NCI-H69 (cell line): ENCODE data around the gene GZF1.
A peak's percentile ranks its signal among the peaks of the same experiment; 100 is the strongest.

ENCODE experiments used
- DNase-seq: peaks from one replicate; lab custom pipeline; 2025; lab: John Stamatoyannopoulos, UW

The GZF1 gene

DNA sequence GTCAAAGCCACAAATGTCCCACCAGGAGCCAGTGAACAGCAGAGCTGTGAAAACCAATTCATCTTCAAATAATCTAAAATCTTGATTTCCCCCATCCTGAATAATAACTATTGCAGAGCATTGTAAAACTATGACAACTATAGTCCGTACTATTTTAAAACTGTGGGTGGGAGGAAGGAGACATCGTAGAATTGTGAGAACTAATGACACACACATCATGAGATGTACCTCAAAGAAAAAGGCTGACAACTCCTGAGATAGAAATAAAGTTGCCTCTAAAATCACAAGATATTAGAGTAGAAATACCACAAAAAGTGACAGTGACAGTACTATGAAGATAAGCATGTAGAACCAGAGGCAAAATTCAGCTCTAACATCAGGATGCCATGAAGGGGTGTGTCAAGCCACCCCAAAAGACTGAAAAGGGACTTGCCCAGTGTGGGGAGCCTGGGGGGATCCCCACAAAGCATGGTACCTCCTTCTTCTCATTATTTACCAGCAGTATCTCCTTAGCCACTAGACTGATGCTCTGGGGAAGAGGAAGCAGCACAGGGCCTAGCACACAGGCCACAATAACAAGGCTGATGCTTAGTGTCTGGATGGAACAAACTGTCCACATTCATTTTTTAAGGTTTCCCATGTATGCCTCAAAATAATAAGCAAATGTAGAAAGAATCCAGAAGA lies 45.9 kb downstream of the GZF1 start:
- no peak for DNase-seq

DNA sequence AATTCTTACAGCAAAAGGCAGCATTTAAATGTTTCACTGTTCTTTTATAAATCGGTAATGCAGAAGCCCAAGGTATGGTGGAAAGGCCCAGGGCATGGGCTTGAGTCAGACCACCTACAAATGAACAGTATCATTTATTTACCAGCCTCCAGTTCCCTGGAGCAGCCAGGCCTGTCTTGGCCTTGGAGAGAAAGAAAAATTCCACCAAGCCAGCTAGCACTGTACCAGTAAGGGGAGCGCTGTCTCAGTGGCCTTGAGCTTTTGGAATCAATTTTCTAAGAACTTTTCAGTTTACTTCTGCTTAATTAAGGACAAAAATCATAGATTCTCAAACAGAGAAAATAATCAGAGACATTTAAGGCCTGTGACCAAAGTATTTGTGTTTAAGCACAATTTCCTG lies 47.0 kb downstream of the GZF1 start:
- DNase-seq: no peak

DNA sequence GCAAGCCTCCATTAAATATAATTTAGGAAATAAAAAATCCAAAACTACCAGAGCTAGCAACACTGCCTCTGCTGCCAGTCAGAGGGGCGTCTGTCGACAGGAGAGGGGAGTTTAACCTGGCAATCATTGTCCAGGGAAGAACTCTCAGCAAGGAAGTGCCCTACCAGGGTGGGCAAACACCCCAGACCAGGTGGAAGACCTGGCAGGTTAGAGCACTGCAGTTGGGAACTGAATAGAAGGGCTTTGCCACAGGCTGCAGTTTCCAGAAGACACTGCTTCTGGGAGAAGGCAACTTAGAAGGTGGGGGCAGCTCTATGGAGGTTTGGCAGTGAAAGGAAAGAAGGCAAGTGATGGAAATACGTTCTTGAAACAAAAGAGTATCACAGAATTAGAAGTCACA lies 47.8 kb downstream of the GZF1 start:
- DNase-seq: no peak

DNA sequence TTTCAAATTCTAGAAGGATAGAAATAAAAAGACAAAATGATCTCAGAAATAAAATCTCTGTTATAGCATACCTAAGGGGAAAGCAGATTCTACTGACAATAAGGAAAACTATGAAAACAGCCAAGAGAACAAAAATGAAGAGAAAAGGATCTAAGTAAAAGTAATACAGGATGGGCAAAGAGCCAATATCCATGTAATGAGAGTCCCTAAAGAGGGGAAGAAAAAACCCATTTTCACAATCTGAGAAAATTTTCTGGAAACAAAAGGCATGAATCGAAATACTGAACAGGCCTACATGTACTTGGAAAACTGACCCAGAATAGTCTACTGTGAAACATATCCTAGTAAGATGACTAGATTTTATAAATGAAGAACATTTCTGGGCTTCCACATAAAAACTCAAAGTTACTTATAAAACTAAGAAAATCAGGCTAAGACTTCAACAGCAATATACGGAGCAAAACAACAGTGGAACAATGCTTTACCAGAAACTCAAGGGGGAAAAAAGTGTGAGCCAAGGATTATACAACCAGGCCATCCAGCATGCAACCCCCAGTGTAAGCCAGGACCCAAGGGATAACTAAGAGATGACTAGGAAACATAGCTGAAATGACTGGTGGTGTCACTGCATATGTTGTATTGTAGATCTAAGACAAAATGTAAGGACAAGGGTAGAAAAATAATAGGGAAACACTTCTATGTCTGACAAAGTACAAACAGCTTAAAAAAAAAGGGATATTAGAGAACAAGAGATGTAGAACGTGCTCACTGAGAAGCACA lies 49.1 kb downstream of the GZF1 start:
- DNase-seq: no peak

DNA sequence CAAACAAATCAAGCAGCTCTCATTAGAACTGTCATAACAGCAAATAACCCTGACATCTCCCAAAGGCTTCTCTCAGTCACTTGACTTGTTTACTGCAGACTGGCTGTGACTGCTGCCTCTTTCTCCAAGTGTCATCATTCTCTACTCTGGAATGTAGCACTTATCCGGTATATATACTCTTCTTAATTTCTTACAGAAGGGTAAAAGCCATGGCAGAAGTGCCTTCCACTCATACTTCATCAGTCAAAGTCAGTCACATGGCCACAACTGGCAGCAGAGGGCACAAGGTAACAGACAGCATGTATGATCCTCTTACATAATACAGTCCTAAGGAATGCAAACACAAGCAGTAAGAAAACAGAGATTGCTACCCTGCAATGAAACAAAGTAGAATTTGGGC lies 50.0 kb downstream of the GZF1 start:
- no peak for DNase-seq

DNA sequence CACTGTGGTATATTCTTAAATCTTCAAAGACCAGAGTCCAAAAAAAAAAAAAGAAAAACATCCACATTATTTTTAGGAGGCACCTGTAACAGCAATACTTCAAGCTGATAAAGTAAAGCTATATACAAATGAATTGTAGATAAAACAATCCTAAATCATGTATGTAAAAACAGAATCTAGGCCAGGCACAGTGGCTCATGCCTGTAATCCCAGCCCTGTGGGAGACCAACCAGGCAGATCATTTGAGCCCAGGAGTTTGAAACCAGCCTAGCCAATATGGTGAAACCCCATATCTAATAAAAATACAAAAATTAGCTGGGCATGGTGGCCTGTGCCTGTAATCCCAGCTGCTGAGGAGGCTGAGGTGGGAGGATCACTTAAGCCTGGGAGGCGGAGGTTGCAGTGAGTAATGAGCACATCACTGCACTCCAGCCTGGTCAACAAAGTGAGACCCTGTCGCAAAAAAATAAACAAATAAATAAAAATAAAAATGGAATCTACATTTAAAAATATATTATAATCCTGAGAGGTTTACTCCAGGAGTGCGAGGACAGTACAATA lies 52.0 kb downstream of the GZF1 start:
- DNase-seq: no peak

DNA sequence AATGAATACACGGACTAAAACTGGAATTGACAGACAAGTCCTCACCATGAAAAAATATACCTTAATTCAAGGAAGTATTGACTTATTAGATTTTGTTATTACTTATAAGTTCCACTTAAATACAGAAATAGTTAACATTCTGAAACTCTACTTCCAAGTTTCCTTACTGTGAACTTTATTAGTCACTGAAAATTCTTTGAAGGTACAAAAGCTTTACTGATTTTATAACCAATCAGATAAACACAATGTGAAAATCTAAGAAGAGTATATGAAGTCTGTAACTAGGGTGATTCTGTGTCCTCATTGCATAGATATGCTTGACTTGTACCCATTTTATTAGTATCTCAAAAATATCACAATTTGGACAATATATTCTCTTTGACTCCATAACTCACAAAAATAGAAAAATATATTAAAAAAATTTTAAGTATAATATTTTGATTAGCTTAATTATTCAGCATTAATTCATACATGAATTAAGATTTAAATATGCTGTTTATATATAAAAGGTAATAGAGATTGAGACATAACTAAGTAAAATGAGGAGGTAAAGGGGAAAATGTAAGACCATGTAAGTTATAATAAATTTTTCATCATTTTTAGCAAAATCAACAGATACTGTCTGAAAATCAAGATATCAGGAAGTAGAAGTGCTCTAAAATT lies 52.7 kb downstream of the GZF1 start:
- DNase-seq: no peak

DNA sequence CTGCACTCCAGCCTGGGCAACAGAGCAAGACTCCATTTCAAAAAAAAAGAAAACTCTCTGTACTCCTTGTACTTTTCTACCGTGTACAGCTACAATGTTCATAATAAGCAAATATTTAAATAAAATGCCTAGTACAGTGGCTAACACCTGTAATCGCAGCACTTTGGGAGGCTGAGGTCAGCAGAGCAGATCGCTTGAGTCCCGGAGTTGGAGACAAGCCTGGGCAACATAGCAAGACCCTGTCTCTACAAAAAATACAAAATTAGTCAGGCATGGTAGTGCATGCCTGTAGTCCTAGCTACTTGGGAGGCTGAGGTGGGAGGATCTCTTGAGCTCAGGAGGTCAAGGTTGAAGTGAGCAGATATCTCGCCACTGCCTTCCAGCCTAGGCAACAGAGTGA lies 53.6 kb downstream of the GZF1 start:
- DNase-seq: no peak

DNA sequence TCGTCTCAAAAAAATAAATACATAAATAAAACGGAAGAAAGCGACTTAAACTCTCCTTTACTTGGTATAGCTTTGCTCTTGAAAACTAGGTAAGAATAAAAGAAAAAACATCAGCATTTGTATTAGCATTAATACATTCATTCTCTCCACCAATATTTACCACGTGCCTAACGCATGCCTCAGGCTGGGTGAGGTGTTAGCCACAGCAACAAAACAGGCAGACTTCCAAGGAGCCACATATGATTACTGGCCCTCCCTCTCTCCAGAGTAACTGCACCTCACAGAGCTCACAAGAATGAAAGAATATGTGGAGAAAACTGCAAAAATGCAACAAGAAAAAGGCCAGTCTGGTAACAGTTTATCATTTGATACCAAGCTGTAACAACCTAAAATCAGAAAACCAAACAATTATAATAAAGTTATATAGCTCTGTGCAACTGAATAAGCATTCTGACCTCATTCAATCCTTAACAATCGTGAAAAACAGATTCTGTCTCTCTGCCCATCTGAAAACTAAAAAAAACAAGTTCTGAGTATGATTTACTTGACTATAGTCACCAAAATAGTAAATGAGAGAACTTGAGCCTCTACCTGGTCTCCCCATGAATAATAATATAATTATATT lies 54.1 kb downstream of the GZF1 start:
- no peak for DNase-seq

DNA sequence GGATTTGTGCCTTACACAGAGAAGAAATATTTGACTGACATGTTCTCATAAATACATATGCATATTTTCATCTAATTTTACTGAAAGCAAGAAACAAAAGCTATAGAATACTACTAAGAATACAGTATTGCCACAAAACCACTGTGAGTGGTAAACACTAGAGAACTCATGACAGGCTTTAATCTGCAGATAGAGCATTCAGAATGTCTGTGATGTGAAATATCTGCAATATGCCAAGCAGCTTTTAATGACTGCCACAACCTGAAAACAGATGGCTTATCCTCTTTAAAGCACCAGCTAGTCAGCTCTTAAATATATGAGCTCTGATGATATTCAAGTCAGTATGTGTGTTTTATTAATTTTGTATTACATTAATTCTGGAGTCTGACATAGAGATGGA lies 55.9 kb downstream of the GZF1 start:
- no peak for DNase-seq

DNA sequence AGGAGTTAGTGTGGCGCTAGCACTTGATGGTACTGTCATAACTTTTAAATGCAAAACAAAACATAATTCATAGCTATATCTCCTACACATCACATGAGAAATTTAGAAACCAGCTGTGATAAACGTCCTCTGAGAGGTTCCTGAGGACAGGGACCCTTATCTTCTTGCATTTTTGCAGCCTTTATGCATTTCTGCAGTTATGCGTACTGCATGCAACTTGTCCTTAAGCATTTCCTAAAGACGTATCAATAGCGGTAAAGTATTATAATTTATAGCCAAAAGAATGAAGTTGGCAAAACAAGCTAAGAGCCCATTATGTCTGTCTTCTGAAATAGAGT lies 57.6 kb downstream of the GZF1 start:
- no peak for DNase-seq

DNA sequence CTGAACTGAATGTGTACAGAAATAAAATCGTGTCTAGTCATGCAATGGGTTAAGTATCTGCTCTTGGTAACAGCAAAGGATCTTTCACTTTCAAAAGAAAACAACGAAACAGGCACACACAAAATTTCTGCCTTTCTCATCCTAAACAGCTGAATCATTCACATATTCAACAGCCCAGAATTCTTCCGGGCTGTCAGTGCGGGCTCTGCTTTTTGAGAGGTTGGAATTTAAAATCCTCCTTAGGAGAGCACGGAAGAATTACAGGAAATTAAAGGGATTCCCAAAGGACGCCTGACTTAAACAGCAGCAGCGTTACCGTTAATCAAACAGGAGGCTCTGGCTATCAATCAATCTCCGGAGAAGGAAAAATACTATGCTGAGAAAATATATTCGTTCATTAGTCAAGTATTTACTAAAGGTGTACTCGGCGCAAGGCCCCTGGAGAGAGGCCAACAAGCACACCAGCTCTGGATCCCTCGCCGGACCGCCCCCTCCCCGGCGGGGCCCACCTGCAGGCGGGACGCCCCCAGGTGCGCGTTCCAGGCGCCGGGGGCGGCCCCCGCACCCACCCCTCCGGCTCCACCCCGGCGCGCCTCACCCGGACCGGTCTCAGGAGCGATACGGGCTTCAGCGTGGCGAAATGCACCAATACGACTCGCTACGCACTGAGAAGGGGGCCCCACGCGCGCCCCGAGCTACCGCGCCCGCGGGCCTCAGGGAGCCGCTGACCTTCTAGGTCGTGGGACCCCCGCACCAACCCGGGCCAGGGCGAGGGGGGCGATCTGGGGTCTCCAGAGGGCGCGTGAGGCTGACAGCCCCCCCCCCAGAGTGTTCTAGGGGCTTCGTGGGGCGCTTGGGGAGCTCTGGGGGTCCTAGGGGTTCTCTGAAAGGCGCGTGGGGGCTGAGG lies 58.3 kb downstream of the GZF1 start:
- DNase-seq: peak; percentile 72

DNA sequence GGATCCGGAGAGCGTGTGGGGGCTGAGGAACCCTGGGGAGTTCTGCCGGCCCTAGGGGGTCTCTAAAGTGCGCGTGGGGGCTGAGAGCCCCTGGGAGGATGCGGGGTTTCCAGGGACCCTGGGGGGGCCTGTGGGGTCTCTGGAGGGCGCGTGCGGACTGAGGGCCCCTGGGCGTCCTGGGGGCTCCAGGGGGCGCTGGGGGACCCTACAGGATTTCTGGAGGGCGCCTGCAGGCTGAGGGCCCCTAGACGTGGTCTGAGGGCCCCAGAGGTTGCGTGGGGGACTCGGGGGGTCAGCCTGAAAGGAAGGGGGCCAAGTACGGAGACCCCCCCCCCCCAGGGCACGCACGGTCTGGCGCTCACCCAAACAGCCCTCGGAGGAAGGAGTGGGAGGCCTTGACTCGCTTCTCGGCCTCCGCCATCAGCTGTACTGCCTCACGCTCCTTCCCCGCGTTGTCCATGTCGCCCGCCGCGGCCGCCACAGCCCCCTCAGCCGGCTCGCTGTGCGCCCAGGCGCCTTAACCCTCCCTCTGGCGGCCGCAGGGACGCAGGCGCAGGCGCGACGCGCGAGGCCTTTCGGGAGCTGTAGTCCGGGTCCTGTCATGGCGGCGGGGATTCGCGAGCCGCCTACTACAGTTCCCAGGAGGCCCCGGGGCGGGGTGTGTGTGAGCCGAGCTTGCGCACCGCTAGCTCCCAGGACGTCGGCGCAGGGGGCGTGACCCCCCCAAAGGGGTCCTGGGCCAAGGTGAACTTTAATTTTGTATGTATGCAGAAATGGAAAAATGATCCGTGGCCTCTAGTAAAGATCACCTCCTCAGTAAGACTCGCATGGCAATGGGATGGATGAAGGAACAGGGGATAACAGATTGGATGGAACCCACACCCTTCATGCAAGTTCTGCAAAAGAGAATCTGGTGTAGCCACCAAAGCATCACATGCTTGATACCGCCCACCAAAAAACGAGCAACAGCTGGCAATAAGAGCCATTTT lies 59.3 kb downstream of the GZF1 start, which contains the start of gene NAPB:
TSS of gene NAPB (minus strand) at position 546 of the 989 bp plus-strand sequence. CDS start at position 460, 86 bp downstream.
- DNase-seq: peak; percentile 97
